Stimulated activated CD4-positive, alpha-beta T cell treated with anti-CD3 and anti-CD28 coated beads, Interleukin-2, amount 100 ng/mL, for 24 hours (primary cell): ENCODE measurements around the gene PLSCR4.
"Not testable (repeated sequence)": the region's sequence is repeated elsewhere in the genome, so short reads cannot be mapped to it uniquely, and the experiment has no call there.

Source experiments
- DNase-seq, 2 donors: peaks; one replicate each; pipeline ENCODE4 v3.0.0-alpha.2; 2020

The PLSCR4 gene, protein sequence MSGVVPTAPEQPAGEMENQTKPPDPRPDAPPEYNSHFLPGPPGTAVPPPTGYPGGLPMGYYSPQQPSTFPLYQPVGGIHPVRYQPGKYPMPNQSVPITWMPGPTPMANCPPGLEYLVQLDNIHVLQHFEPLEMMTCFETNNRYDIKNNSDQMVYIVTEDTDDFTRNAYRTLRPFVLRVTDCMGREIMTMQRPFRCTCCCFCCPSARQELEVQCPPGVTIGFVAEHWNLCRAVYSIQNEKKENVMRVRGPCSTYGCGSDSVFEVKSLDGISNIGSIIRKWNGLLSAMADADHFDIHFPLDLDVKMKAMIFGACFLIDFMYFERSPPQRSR

DNA sequence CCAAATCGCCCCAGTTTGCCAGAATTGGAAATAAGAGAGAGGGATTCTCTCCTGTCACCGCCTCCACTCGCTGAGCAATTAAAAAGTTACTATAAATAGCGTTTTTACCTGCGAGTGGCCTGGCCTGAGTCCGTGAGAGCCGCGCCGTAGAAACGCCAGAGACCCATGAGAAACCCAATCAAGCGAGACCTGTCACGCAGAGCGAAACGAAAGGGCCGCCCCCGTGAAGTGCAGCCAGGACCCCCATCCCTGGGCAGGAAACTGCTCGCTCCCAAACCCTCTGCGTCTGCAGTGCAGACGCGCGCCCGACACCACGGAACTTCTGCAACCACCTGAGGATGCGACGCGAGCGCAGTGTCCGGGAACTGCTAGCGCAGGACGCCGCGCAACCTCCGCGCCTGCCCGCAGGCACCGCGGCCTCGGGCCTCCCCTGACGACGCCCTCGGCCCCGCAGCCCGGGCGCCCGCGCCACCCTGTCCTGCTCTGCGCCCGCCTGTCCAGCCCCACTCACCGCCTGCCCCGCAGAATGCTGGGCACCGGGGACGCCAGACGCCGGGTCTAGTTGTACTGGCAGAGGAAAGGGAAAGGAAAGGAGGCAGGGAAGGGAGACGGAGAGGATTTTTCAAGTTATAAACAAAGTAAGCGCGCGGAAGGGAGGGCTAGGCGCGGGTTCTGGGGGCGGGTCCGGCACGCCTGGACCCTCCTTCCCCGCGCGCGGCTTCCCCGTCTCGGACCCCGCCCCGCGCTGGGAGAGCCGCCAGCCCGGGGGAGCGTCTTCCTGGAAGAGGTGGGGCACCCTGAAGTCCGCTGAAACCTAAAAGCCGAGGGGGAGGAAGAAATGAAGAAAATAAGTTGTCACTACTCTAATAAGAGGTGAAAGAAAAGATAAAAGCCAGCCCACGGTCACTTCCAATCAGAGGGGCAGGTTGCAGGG is at the start of gene PLSCR4:
Gene PLSCR4, minus strand, starts transcription at position 657 of the 934 bp plus-strand sequence. CDS start 29,034 bp downstream, outside the sequence.
- DNase-seq, result peak in 1 of 2 donors; percentile 15

DNA sequence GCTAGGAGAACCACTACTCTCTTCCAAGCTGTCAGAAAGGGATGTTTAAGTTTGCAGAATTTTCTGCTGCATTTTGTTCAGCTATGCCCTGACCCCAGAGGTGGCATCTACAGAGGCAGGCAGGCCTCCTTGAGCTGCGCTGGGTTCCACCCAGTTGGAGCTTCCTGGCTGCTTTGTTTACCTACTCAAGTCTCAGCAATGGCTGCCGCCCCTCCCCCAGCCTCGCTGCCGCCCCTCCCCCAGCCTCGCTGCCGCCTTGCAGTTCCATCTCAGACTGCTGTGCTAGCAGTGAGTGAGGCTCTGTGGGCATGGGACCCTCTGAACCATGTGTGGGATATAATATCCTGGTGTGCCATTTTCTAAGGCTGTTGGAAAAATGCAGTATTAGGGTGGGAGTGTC is 42.5 kb upstream of the PLSCR4 start:
- not testable (repeated sequence) for DNase-seq

DNA sequence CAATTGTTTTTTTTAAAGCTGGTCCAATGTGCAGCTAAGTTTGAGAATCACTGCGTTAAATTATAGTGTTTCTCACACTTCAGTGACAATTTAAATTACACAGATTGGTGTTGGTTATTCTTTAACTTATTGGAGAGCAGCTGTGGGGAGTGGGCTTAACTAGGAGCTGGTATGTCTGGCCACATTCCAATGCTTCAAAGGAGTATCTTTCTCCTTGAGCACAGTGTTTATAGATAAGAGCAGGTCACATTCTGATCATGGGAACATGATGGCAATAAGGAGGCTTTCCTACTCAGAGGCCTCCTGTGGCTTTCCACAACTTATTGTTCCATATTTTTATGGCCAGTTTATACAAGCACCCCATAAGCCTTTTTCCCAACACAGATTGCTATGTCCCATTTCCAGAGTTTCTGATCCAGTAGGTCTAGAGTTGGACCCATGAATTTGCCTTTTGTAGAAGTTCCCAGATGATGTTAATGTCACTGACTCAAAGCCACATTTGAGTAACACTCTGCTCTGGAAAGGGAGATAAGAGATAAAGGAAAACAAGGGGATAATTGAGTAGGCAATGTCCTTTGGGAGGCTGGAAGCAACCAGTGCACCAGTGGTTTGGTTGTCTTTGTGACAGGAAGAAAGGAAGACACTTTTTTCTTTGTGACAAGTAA is 33.0 kb upstream of the PLSCR4 start:
- DNase-seq, result no peak

DNA sequence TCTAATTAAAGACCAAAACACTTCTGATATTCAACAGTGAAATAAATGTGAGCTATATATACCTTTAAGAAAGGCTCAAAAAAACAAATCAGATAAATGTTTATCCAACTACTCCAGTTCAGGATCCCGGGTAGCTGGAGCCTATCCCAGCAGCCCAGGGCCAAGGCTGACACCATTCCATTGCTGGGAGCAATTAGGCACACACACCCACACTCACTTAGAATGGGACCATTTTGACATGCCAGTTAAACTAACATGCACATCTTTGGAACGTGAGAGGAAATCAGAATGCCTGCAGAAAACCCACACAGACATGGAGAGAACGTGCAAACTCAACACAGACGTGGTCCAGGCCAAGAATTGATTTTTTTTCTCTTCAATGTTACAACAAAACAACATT is 30.0 kb upstream of the PLSCR4 start:
- no peak for DNase-seq

DNA sequence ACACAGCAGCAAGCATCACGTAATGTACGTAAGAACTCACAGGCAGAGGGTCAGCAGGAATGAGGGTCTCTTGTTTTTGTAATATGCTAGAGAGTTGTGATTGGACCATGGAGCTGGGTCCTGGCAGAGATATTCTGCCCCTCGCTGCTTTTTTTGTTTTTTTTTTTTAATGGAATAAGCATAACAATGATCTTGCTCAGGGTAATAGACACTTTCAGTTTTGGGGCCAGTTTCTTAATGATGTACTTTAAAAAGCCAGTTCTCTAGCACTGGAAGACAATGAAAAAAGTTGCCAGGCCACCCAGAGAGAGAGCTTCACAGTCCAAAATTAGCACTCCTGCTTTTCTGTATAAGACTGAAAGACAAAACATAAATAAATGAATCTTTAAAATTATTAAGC is 29.0 kb upstream of the PLSCR4 start:
- no peak for DNase-seq

DNA sequence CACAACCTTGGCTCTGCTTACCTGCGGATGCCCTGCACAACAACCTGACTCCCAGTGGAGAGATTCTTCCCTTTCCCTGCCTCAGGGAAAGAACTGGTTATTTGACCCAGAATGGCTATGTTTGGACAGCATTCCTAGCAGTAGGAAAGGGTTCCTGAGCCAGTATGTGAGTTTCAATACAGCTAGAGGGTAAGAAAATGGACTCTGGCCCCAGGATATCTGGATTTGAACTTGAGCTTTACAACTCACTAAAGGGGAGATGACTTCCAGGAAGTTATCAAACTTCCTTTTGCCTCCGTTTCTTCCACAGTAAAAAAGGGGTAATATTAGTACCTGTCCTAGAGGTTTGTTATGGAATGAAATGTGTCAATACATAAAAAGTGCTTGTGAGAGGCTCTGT is 28.1 kb upstream of the PLSCR4 start:
- DNase-seq, result no peak

DNA sequence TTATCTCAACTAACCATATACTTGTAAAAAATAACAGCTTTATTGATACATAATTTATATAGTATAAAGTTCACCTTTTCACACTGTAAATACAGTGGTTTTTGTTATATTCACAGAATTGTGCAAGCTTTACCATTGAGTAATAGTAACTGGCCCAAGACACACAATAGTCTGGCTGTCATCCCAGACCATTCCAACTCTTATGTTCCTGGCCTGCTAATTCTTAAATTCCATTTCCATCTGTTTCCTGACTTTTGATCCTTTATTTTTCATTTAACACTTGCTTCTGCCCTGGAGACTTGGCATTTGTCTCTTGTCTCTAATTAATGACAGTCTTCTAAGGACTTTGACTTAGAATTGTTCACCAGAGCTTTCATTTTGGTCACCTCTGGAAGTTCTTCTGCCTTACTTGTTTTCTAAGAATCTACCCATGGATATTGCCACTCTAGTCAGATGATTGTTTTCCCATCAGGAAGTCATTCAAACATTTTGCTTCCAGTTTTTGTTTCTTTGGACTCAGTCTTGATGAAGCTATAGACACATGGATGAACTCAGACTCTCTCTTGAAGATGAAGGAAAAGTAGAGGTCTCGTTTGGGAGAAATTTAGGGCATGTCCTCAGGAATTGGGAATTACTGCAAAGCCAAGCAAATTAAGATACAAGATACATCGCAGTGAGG is 27.2 kb upstream of the PLSCR4 start:
- no peak for DNase-seq

DNA sequence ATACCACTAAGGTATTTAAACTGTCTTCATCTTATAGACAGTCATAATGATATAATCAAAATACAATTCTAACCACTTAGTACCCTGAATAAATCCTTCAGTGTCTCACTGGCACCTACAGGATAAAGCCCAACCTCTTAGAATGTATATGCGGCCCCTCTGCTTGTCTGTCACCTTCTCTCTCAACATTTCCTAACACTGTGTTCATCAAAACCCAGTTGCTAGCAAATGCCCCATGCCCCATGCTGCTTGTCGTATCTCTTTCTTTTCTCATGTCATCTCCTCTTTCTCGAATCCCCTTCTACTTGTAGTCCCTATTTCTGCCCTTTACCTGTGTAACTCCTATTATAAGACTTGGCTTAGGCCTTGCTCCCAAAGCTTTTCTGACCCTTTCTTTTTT is 24.6 kb upstream of the PLSCR4 start:
- DNase-seq, result no peak

DNA sequence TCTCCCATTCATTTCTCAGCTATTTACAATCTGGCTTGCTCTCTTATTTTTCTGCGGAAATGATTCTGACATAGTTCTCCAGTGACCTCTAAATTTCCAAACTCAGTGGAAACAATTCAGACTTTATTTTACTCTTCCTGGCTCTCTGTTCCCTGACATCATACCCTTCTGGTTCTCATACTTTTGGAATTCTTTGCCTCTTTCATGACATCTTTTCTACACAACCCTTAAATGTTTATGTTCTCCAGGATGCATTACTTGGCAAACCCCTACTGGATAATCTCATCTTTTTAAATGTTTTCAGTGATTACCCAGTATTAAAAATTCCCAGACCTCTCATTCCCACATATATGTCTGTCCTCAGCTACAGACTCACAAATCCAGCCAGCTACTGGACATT is 23.9 kb upstream of the PLSCR4 start:
- DNase-seq, result no peak

DNA sequence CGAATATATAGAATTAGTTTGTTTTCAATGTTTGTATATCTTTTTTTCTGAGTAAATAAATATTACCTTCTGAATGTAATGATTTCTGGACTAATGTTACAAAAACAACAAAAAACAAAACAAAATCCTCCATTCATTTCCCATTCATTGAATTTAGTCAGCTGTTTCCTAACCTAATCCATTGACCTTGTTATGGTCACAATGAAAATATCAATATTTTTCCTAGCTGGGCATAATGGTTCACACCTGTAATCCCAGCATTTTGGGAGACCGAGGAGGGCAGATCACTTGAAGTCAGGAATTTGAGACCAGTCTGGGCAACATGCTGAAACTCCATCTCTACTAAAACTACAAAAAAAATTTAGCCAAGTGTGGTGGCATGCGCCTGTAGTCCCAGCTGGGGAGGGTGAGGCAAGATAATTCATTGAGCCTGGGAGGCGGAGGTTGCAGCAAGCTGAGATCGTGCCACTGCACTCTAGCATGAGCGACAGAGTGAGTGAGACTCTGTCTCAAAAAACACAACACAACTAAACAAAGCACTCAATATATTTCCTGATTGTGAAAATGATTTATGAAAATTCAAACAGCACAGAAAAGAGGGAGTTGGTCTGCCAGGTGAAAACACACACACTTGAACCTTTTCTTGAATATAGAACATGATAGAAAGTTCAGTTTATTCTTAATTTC is 23.0 kb upstream of the PLSCR4 start:
- no peak for DNase-seq

DNA sequence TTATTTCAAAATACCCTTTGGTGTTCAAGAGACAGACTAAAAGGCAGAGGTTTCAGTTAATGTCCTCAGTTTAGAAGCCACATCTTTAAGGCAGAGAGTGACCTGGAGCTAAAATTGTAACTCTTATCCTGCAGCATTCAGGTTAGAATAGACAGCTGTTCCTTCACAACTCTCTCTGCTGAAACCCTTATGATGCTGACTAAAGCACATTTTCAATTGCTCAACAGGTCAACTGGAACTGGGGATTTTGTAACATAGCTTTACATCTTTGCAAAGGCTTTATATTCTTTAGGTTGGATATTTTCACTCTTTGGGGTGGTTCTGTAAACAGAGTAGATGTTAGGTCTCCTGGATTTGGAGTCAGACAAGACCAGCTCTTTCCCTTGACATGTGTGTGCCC is 20.3 kb upstream of the PLSCR4 start:
- no peak for DNase-seq

DNA sequence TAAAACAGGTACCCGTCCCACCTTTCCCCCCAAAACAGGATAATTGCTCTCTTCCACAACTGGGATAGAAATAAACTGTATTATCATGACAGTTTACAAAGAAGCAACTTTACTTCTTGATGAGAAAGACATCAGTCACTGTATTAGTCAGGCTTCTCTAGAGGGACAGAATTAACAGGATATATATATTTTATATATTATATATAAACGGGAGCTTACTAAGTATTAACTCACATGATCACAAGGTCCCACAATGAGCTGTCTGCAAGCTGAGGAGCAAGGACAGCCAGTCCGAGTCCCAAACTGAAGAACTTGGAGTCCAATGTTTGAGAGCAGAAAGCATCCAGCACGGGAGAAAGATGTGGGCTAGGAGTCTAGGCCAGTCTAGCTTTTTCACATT is 18.4 kb upstream of the PLSCR4 start:
- DNase-seq, result no peak

DNA sequence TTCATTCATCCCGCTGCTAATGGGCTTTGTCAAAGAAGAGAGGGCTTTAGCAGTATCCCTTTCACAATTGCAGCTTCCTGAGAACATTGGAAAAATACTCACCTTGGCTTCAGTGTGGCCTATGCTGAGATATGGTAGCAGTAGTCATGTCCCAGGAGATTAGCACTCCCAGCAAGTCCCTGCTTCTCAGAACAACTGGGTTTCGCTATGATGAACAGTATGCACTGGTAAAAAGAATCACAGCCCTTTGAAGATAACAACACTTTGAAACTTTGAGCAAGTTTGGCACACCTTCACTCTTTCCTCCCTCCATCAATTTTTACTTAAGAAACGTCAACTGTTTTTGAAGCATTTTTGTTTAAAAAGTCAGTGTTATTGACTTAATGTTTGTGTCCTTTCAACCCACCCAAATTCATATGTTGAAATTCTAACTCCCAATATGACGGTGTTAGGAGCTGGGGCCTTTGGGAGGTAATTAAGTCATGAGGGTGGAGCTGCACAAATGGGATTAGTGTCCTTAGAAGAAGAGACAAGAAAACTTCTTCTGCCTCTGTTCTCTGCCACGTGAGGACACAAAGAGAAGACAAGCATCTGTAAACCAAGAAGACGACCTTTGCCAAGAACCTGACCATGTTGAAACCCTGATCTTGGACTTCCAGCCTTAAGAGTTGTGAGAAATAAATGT is 17.8 kb upstream of the PLSCR4 start:
- no peak for DNase-seq

DNA sequence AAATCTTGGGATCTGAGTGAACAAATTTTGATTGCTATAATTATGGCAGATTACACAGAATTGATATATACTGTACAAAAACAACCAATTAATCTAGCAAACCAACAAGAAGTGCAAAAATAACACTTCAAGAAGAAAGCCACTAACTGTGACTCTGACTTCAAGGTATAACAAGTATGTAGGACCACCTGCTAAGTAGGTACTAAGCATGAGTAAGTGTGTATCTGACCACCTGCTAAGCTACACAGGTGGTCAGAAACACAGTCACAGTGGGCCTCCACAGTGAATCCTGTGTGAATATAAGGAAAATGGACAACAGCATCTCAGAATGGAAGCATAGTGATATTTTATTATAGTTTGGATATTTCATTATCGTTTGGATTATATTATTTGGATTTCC is 14.8 kb upstream of the PLSCR4 start:
- DNase-seq, result no peak

DNA sequence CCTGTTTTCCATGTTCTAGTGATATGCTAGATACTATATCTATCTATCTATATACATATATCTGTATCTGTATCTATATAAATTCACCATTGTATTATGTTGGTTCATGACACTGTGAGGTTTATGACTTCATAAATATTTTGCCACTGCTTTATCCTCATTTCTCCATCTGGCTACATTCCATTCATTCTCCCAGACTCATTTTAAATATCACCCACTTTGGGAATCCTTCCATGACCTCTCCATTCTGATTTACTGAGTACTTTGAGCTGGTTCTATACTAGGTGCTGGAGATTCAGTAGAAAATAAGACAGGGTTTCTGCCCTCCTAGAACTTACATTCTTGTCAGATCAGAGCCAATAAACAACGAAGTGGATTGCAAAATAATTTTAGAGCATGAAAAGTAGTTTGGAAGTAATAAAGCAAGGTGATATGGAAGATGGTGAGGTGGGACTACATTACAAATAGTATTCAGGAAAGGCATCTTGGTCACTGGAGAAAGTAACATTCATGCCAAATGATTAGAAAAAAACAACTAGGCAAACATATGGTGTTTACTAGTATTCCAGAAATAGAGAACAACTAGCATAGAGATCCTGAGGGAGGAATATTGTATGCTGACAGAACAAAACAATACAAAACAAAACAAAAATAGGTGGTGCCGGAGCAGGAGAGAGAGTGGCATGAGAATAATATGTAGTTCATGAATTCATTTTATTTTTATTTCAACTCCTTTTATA is 11.6 kb upstream of the PLSCR4 start:
- DNase-seq, result no peak

DNA sequence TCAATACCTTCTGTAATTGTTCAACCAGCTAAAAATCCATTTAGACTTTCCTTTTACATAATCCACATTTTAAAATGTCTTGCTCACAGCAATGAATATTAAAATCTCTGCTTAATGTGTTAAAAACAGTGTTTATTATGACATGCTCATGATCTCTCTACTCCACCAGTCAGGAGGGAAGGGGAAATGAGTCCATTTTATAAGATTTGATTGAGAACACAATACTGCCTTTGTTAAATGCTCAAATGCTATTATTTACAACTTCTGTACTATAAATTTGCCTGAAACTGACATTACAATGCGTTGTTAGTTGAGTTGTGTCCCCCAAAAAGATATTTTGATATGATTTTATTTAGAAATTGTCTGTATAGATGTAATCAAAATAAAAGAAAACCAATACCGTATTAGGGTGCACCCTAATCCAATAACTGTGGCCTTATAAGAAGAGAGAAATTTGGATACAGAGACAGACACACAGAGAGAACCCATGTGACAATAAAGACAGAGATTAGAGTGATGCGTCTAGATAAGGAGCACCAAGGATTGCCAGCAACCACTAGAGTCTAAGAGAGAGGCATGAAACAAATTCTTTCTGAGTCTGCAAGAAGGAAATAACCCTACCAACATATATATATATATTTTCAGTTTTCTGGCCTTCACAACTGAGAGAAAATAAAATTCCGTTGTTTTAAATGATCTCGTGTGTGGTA is 9.1 kb upstream of the PLSCR4 start:
- no peak for DNase-seq

DNA sequence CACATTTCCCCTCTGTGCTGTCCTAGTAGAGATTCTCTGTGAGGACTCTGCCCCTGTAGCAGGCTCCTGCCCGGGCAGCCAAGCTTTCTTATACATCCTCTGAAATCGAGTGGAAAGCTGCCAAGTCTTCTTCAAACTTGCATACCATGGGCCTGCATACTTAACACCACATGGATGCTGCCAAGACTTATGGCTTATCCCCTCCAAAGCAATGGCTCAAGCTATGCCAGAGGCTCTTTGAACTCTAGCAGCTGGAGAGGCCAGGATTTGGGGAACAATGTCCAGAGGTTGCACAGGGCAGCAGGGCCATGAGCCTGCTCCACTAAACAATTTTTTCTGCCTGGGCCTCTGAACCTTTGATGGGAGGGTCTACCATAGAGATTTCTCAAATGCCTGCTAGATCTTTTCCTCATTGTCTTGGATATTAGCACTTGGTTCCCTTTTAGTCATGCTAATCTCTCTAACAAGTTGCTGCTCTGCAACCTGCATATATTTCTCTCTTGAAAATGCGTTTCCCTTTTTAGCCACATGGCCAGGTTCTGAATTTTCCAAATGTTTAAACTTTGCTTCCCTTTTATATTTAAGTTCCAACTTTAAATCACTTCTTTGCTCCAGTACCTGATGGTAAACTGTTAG is 6.1 kb upstream of the PLSCR4 start:
- no peak for DNase-seq

DNA sequence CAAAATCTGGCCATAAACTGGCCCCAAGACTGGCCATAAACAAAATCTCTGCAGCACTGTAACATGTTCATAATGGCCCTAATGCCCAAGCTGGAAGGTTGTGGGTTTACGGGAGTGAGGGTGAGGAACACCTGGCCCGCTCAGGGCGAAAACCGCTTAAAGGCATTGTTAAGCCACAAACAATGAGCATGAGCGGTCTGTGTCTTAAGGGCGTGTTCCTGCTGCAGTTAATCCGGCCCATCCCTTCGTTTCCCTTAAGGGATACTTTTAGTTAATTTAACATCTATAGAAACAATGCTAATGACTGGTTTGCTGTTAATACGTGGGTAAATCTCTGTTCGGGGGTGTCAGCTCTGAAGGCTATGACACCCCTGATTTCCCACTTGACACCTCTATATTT is 1.5 kb upstream of the PLSCR4 start:
- not testable (repeated sequence) for DNase-seq

DNA sequence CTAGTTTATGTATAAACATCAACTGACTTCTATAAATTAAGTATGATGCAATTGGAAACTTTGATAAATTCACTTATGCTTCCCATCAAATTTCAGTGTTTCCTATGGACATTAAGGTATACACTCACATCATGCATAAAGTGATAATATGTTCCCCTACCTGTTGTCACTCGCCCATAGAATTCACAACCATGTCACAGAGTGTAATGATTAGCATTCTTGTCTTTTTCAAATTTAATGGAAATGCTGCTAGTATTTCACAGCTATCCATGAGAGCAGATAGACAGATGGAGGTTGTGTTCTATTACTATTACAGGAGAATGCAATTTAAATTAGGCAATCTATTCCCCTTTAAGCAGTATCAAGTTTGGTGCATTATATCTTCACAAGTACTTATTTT is 984 bp downstream of the PLSCR4 start:
- DNase-seq, result no peak

DNA sequence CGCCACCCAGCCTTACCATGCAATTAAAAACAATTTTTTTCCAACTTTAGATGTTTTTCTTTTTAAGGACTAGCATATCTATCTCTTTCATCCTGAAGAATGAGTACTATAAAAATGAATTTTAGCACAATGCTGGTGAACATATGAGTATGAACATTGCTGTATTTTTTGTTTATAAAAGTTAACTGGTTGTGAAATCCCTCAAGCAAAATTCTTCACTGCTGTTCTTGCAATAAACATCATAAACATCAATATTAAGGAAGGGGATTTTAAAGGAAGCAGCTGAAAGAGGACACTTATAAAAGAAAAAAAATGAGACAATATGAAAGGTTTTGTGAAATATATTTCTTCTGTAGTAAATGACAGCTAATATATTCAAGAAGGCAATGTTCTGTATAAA is 3.0 kb downstream of the PLSCR4 start:
- DNase-seq, result no peak
